ENCODE data around the gene NDUFS6. TPM values are rescaled to one million over a fixed set of nuclear protein-coding genes. Genes with fewer than 3 reads are reported as not detected.

Gene NDUFS6
- total and polyA plus RNA-seq, 2 of the 8 experiments (the other 6 are each of a cell fraction or from before 2014, with no cell fraction given) = 72.7 to 191 TPM

DNA sequence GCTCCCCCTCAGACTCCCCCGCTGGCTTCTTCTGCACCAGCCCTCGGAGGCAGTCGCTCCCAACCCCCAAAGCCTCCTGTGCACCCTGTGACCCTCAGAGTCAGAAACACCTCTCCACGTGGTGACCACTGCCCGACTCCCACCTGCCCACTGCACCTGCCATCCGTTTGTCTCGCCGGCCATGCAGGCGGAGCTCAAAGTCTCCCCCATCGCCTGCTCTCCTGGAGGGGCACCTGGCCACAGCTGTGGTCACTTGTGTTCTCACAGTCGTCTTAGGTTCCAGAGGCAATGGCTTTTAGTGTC is 39.8 kb upstream of the NDUFS6 start:
- no peak overlapping the region for H3K4me3 ChIP-seq (ENCODE audit: extremely low read depth in 1 of 4, insufficient read depth in 2 of 4, low read depth in 3 of 4, low read length in 4 of 4)
- no peak overlapping the region for H2BK120ac ChIP-seq (replicated peaks; ENCODE audit: low read depth, low read length)
- no peak overlapping the region for H3K56ac ChIP-seq (replicated peaks; ENCODE audit: insufficient read length, low read depth, low read length)
- H2AFZ ChIP-seq (ENCODE audit: low read length) = no peak overlapping the region
- no peak overlapping the region for H3K4me2 ChIP-seq (ENCODE audit: insufficient read depth in 1 of 2, low read depth in 2 of 2, low read length in 2 of 2)
- no peaks in the 10 kb centered on the region for H3K23me2 ChIP-seq (ENCODE audit: low read depth, low read length)
- peaks cover 0 to 6% (median 0%) of the 10 kb centered on the region in 4 experiments; a peak in 5 of 7 replicates for H3K4me1 ChIP-seq (replicated peaks in 1 of 4; ENCODE audit: control insufficient read depth in 3 of 4, insufficient read depth in 4 of 4, low read length in 3 of 4)
- no peak overlapping the region for H2BK5ac ChIP-seq (ENCODE audit: low read depth, low read length)
- H2BK12ac ChIP-seq (ENCODE audit: low read depth, low read length) = no peak overlapping the region
- no peak overlapping the region for H3K9ac ChIP-seq (replicated peaks in 1 of 4; ENCODE audit: extremely low read depth in 1 of 4, low read depth in 3 of 4, low read length in 3 of 4)
- H3K27ac ChIP-seq (ENCODE audit: low read depth, low read length) = no peak overlapping the region
- DNase-seq (ENCODE audit: low read depth in 1 of 2, low spot score in 2 of 2) (peak in 1 of 2 experiments; percentile 41), FAIRE-seq (no peak)
- no peak overlapping the region for H2BK20ac ChIP-seq (ENCODE audit: low read length)
- ChIA-PET POLR2A (ENCODE audit: partially characterized antibody) (no interaction called here), CTCF (ENCODE audit: partially characterized antibody) (interaction anchor here (0.8 to 4.7 kb wide), 7 partner anchors 8 to 91 kb away, joined by 3 to 27 read pairs (median 5); no protein-coding TSS in a partner anchor)
- no peaks in the 10 kb centered on the region for H3K36me3 ChIP-seq (ENCODE audit: control insufficient read depth in 2 of 4, insufficient read depth in 4 of 4, low read length in 3 of 4)
- H3K4ac ChIP-seq (replicated peaks; ENCODE audit: insufficient read length, low read depth, low read length) = no peak overlapping the region
- no peak overlapping the region for H3K14ac ChIP-seq (ENCODE audit: insufficient read length)
- no peak overlapping the region; the same call in 1 of the 2 replicates for H4K8ac ChIP-seq (ENCODE audit: extremely low read depth, insufficient read depth, low read length)
- H3K79me1 ChIP-seq (ENCODE audit: low read depth, low read length) = no peaks in the 10 kb centered on the region
- no peaks in the 10 kb centered on the region for H3K79me2 ChIP-seq (ENCODE audit: control insufficient read depth in 1 of 2, insufficient read depth in 2 of 2, low read length in 2 of 2)
- H4K20me1 ChIP-seq (replicated peaks in 1 of 2; ENCODE audit: control insufficient read depth in 1 of 2, insufficient read depth in 2 of 2, low read length in 2 of 2) = no peaks in the 10 kb centered on the region
- H3K23ac ChIP-seq (ENCODE audit: insufficient read length) = no peak overlapping the region
- no peak overlapping the region for H2BK15ac ChIP-seq (ENCODE audit: low read length)
- H4K91ac ChIP-seq (replicated peaks; ENCODE audit: insufficient read length, low read length) = no peak overlapping the region
- 94% methylated on average over 11 of the region's 11 CpGs; no CpG with 5 or more reads in 1 of the 2 experiments for WGBS, 2 experiments (ENCODE audit: extremely low coverage in 1 of 2, insufficient coverage in 1 of 2, insufficient read length in 1 of 2, insufficient replicate concordance in 2 of 2, low coverage in 1 of 2, low lambda C conversion rate in 2 of 2, missing lambda C conversion rate in 1 of 2)
- H4K5ac ChIP-seq (ENCODE audit: insufficient read length, low read depth, low read length) = no peak overlapping the region
- H2AK5ac ChIP-seq (ENCODE audit: low read depth, low read length) = no peak overlapping the region
- H3K9me3 ChIP-seq (ENCODE audit: insufficient read depth in 2 of 2, low read depth in 1 of 2, low read length in 1 of 2) = peaks cover 0 to 3% of the 10 kb centered on the region in 2 experiments; a peak in 1 of 4 replicates
- H3K18ac ChIP-seq (ENCODE audit: extremely low read depth, low read length) = no peak overlapping the region
- H3K27me3 ChIP-seq (replicated peaks in 1 of 4; ENCODE audit: control insufficient read depth in 3 of 4, extremely low read depth in 1 of 4, insufficient read depth in 3 of 4, low read length in 3 of 4) = no peaks in the 10 kb centered on the region; a peak in 1 of 7 replicates
- no peak for TF ChIP-seq ATF2 (IDR thresholded peaks at IDR 0.05; ENCODE audit: low read length)
- no peak for TF ChIP-seq CBX5 (IDR thresholded peaks at IDR 0.05; ENCODE audit: low read depth, low read length)
- TF ChIP-seq POLR2A (IDR thresholded peaks at IDR 0.05; ENCODE audit: control extremely low read depth in 1 of 2, low read depth in 2 of 2, low read length in 2 of 2) = no peak
- no peak for TF ChIP-seq GTF2F1 (IDR thresholded peaks at IDR 0.05; ENCODE audit: borderline replicate concordance, low read depth, low read length)
- TF ChIP-seq, protein P1, sequence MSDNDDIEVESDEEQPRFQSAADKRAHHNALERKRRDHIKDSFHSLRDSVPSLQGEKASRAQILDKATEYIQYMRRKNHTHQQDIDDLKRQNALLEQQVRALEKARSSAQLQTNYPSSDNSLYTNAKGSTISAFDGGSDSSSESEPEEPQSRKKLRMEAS (IDR thresholded peaks at IDR 0.05) = no peak
- no peak for TF ChIP-seq NANOG (IDR thresholded peaks at IDR 0.05; ENCODE audit: insufficient read depth, low read depth, low read length, poor library complexity, severe bottlenecking)
- no peak for TF ChIP-seq RXRA (IDR thresholded peaks at IDR 0.05; ENCODE audit: insufficient read depth, low read depth, low read length)
